OCI-LY1 (cell line): ENCODE measurements around the gene NPHP1.

ENCODE experiments used
- H2AFZ ChIP-seq: fragments of 200-600 bp; sonication (generic), shearing (Covaris generic); 2 replicates; pipeline ENCODE4 v1.6.0; 2014; ENCODE audit warnings: antibody characterized with exemption, mild to moderate bottlenecking, low read length
- H3F3A ChIP-seq: fragments of 200-600 bp; sonication (generic), shearing (Covaris generic); 2 replicates; pipeline ENCODE4 v1.6.0; 2014; ENCODE audit warnings: mild to moderate bottlenecking, antibody characterized with exemption, low read length, moderate library complexity; ENCODE audit not compliant: insufficient read depth
- H3K27ac ChIP-seq: fragments of 200-600 bp; sonication (generic); 2 replicates; pipeline ENCODE4 v1.5.1; 2014; ENCODE audit warnings: low read length, mixed run types, mild to moderate bottlenecking, low read depth; ENCODE audit not compliant: poor library complexity, severe bottlenecking
- H3K27me3 ChIP-seq: fragments of 200-600 bp; sonication (generic); 2 replicates; pipeline ENCODE4 v1.6.0; 2014; ENCODE audit warnings: antibody characterized with exemption, mild to moderate bottlenecking, low read length, moderate library complexity; ENCODE audit not compliant: insufficient read depth
- H3K36me3 ChIP-seq: fragments of 200-600 bp; sonication (generic); 2 replicates; pipeline ENCODE4 v1.6.1; 2014; ENCODE audit warnings: mild to moderate bottlenecking, antibody characterized with exemption, low read length, moderate library complexity, mixed read lengths; ENCODE audit not compliant: insufficient read depth
- H3K4me1 ChIP-seq: fragments of 200-600 bp; sonication (generic); 2 replicates; pipeline ENCODE4 v1.5.1; 2014; ENCODE audit warnings: mild to moderate bottlenecking, low read length, moderate library complexity; ENCODE audit not compliant: insufficient read depth, severe bottlenecking
- H3K4me2 ChIP-seq: fragments of 200-600 bp; sonication (generic), shearing (Covaris generic); 2 replicates; pipeline ENCODE4 v1.6.1; 2014; ENCODE audit warnings: low read length
- H3K4me3 ChIP-seq: fragments of 200-600 bp; sonication (generic); 2 replicates; pipeline ENCODE4 v1.5.1; 2014; ENCODE audit warnings: low read length, low read depth, mild to moderate bottlenecking, mixed read lengths; ENCODE audit not compliant: poor library complexity, severe bottlenecking
- H3K79me2 ChIP-seq: fragments of 200-600 bp; shearing (Covaris generic); 2 replicates; pipeline ENCODE4 v1.6.1; 2016; ENCODE audit warnings: mixed run types, low read length, mixed read lengths; ENCODE audit not compliant: insufficient read depth
- H3K9ac ChIP-seq: fragments of 200-600 bp; sonication (generic), shearing (Covaris generic); 2 replicates; pipeline ENCODE4 v1.6.1; 2014; ENCODE audit warnings: mild to moderate bottlenecking, low read length, mixed read lengths
- H3K9me2 ChIP-seq: fragments of 200-600 bp; sonication (generic), shearing (Covaris generic); 2 replicates; pipeline ENCODE4 v1.6.1; 2014; ENCODE audit warnings: low read depth, mild to moderate bottlenecking, low read length, mixed read lengths
- H3K9me3 ChIP-seq: fragments of 200-600 bp; shearing (Covaris generic); 2 replicates; pipeline ENCODE4 v1.6.1; 2014; ENCODE audit warnings: low read length, mixed read lengths
- H4K20me1 ChIP-seq: fragments of 200-600 bp; sonication (generic), shearing (Covaris generic); 2 replicates; pipeline ENCODE4 v1.6.0; 2016; ENCODE audit warnings: mild to moderate bottlenecking, low read length; ENCODE audit not compliant: insufficient read depth
- CTCF ChIP-seq: fragments of 200-600 bp; sonication (generic), shearing (Covaris generic); IDR thresholded peaks from 2 replicates; pipeline ENCODE4 v1.5.1; 2017; ENCODE audit warnings: mild to moderate bottlenecking, antibody characterized with exemption, low read length, moderate library complexity, mixed read lengths
- EZH2 ChIP-seq: fragments of 200-600 bp; sonication (generic), shearing (Covaris generic); IDR thresholded peaks from 2 replicates; pipeline ENCODE4 v1.8.0; 2017; ENCODE audit warnings: borderline replicate concordance, mixed run types, mild to moderate bottlenecking, antibody characterized with exemption, low read length, moderate library complexity, mixed read lengths

NPHP1 gene

GRCh38 chr2:110121052-110121334, 83.8 kb downstream of the NPHP1 start:
- no peaks in the 10 kb centered on the region for H4K20me1 ChIP-seq
- no peaks in the 10 kb centered on the region for H3K79me2 ChIP-seq
- no peaks in the 10 kb centered on the region for H3K4me1 ChIP-seq
- H3K27me3 ChIP-seq, result no peaks in the 10 kb centered on the region
- no peaks in the 10 kb centered on the region for H3F3A ChIP-seq
- H3K36me3 ChIP-seq, result no peaks in the 10 kb centered on the region
- H2AFZ ChIP-seq, result no peak overlapping the region
- no peak overlapping the region for H3K4me3 ChIP-seq
- H3K9me3 ChIP-seq, result no peaks in the 10 kb centered on the region
- no peaks in the 10 kb centered on the region for H3K9me2 ChIP-seq
- no peak for TF ChIP-seq CTCF
- no peak for TF ChIP-seq EZH2
- no peak overlapping the region for H3K9ac ChIP-seq
- no peak overlapping the region for H3K4me2 ChIP-seq
- no peak overlapping the region for H3K27ac ChIP-seq

GRCh38 chr2:110120171-110121051, 84.4 kb downstream of the NPHP1 start:
- TF ChIP-seq CTCF (no peak), EZH2 (no peak)
- no peaks in the 10 kb centered on the region for H3K4me1 ChIP-seq

GRCh38 chr2:110116033-110116710, 88.6 kb downstream of the NPHP1 start:
- H3K4me3 ChIP-seq, result no peak overlapping the region
- no peaks in the 10 kb centered on the region for H3K36me3 ChIP-seq
- H3K9me2 ChIP-seq, result no peaks in the 10 kb centered on the region
- no peaks in the 10 kb centered on the region for H4K20me1 ChIP-seq
- H3K9ac ChIP-seq, result no peak overlapping the region
- no peaks in the 10 kb centered on the region for H3K79me2 ChIP-seq
- H2AFZ ChIP-seq, result no peak overlapping the region
- no peaks in the 10 kb centered on the region for H3F3A ChIP-seq
- no peak overlapping the region for H3K4me2 ChIP-seq
- no peaks in the 10 kb centered on the region for H3K27me3 ChIP-seq
- H3K27ac ChIP-seq, result no peak overlapping the region
- no peaks in the 10 kb centered on the region for H3K9me3 ChIP-seq
- TF ChIP-seq CTCF, result no peak
- no peak for TF ChIP-seq EZH2
- H3K4me1 ChIP-seq, result no peaks in the 10 kb centered on the region

More at GRCh38 chr2:110120171-110121051, 84.4 kb downstream of the NPHP1 start:
- Histone ChIP-seq H3F3A (no peaks in the 10 kb centered on the region), H3K27ac (no peak overlapping the region), H3K36me3 (no peaks in the 10 kb centered on the region), H3K9me3 (no peaks in the 10 kb centered on the region), H3K9me2 (no peaks in the 10 kb centered on the region), H3K79me2 (no peaks in the 10 kb centered on the region), H3K4me3 (no peak overlapping the region), H3K4me2 (no peak overlapping the region), H4K20me1 (no peaks in the 10 kb centered on the region), H2AFZ (no peak overlapping the region), H3K27me3 (no peaks in the 10 kb centered on the region), H3K9ac (no peak overlapping the region)
